Heart left ventricle (tissue), 16 donors: Measurements from ENCODE around the gene RNF167. TPM values are rescaled to one million over a fixed set of nuclear protein-coding genes. Genes with fewer than 3 reads are reported as not detected.

Experiments
- ATAC-seq, 4 donors: fragments of 200-7000 bp; cut with Tn5 transposase; one replicate each; pipeline ENCODE4 v1.9.1; 2020 to 2022; ENCODE audit warnings: moderate library complexity in 4 of 4, mild to moderate bottlenecking in 3 of 4, moderate number of reproducible peaks in 1 of 4
- DNase-seq, 5 donors: peaks; one replicate each; pipeline ENCODE4 v3.0.0-alpha.2; 2020
- H3K27ac ChIP-seq, 12 donors: fragments of 200-600 bp; sonication (generic) in 4 of 12; one replicate each; pipeline versions ENCODE4 v1.5.0 to v1.8.0; 2016 to 2022; ENCODE audit warnings: mild to moderate bottlenecking in 2 of 12
- H3K27me3 ChIP-seq, 9 donors: fragments of 200-600 bp; sonication (generic) in 2 of 9; one replicate each; pipeline versions ENCODE4 v1.5.1 to v1.8.0; 2016 to 2022; ENCODE audit warnings: mild to moderate bottlenecking in 3 of 9
- H3K36me3 ChIP-seq, 9 donors: fragments of 200-600 bp; sonication (generic) in 2 of 9; one replicate each; pipeline versions ENCODE4 v1.5.0 to v1.8.0; 2018 to 2022; ENCODE audit warnings: mild to moderate bottlenecking in 2 of 9
- H3K4me1 ChIP-seq, 12 donors: fragments of 200-600 bp; sonication (generic) in 4 of 12; one replicate each; pipeline versions ENCODE4 v1.5.0 to v1.8.0; 2016 to 2022; ENCODE audit warnings: mild to moderate bottlenecking in 3 of 12
- H3K4me3 ChIP-seq, 12 donors: fragments of 200-600 bp; sonication (generic) in 4 of 12; one replicate each; pipeline versions ENCODE4 v1.5.0 to v1.8.0; 2017 to 2022; ENCODE audit warnings: mild to moderate bottlenecking in 9 of 12, moderate library complexity in 4 of 12
- H3K9me3 ChIP-seq, 12 donors: fragments of 200-600 bp; sonication (generic) in 4 of 12; one replicate each; pipeline versions ENCODE4 v1.5.0 to v1.8.0; 2016 to 2022; ENCODE audit warnings: mild to moderate bottlenecking in 1 of 12
- POLR2A ChIP-seq, 2 donors: fragments of 450-650 bp; IDR thresholded peaks; one replicate each; pipeline ENCODE4 v1.6.1; 2017; ENCODE audit warnings: antibody characterized with exemption in 2 of 2, mild to moderate bottlenecking in 2 of 2, moderate library complexity in 2 of 2
- WGBS, 4 donors: extraction: QIAGEN DNeasy Blood & Tissue Kit in 2 of 4; methylation state at CpG; one replicate each; pipeline versions ENCODE4 v1.1.5 to v1.1.7; 2013 to 2018; 5-methylcytosine and 5-hydroxymethylcytosine counted together
- intact Hi-C, 10 donors: fragments of 100-400 bp; cut with DNase I; formaldehyde crosslinking; loops; one replicate each; pipeline versions ENCODE4 v1.11.1 to v1.14.2; 2022
- polyA plus RNA-seq, 2 donors: library from polyadenylated mRNA; stranded (reverse); fragments of 200-250 nt; gene quantifications; one replicate each; pipeline ENCODE4 v1.2.3, GENCODE V29; 2013
- total RNA-seq, 9 donors: library from RNA; depleted of rRNA in 2 of 9; stranded (reverse); fragments of >200 nt in 2 of 9; fragmentation: NEBNext Ultra II Directional in 3 of 9; extraction: Animal tissue kit (Norgen Biotek cat#: 25700) in 3 of 9; gene quantifications; one replicate each; pipeline versions ENCODE4 v1.1.0 to v1.2.4, GENCODE V29; 2016 to 2023
- TF ChIP-seq, protein P1 (sequence below), 12 donors: fragments of 200-600 bp; sonication (generic) in 4 of 12; IDR thresholded peaks; one replicate each; pipeline versions ENCODE4 v1.5.0 to v1.8.0; 2018 to 2022; ENCODE audit warnings: antibody characterized with exemption in 12 of 12, mild to moderate bottlenecking in 5 of 12
- donor health status: ischemic (EF 13 %, LVEDD 7.1; RV severe dilation, severe dysfunction).
- donor health status: healthy with polysubstance abuse.
- donor health status: DM: no; HTN: yes; CAD: no.
- donor health status: DM: no; HTN: no; CAD: no.
- donor health status: ischemic (EF 25% LVEDD 6.9; RV normal size, moderate dysfunction).
- donor health status: ischemic (EF 25% LVEDD 5.7; RV mildly dilated, moderate dysfunction).
- donor health status: healthy.
- donor health status: DM: yes; HTN: yes; CAD: no.
- donor health status: ischemic (EF 35%, LVEDD 5.7; RV mildly dilated, moderate dysfunction).
- donor health status: nonischemic (EF 11% LVEDD 7.7; RV severe dilation, severe dysfunction).
- donor health status: DM: yes; HTN: yes; CAD: no.
- donor health status: PGD.
- donor health status: ischemic (EF 29% LVEDD 5.4; RV normal size, mild dysfunction).
- donor health status: nonischemic (EF 23%, LVEDD 6.1; RV moderate dilation, normal function).

Gene RNF167
- total and polyA plus RNA-seq, 11 donors = 50.7 to 152 (median 81.2) TPM

DNA sequence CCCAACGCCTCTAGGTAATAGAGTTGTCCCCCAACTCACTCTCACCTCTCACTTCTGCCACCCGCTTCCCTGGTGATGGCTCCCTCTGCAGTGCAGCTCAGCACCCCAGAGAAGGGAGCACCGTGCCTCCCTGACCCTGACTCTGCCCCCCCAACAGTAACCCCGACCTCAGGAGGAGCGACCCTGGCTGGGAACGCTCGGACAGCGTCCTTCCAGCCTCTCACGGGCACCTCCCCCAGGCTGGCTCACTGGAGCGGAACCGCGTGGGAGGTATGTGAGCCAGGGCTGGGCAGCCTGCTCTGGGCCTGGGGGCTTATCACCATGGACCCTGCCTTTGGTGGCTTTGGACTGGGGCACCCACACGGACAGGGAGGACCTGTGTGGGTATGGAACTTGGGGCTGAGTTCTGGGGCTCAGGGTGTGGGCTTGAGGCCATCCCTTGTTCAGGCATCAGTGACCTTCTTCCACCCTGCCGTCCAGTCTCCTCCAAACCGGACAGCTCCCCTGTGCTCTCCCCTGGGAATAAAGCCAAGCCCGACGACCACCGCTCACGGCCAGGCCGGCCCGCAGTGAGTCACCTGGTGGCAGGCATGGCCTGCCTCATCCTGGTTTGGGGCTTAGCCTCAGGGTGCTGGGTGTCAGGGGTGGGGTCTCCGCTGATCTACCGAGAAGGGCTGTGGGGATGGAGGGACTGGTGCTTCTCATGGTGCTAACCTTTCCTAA lies 47.4 kb upstream of the RNF167 start:
- H3K27ac ChIP-seq = no peak overlapping the region
- DNase-seq (peak in 1 of 5 donors; percentile 34), ATAC-seq (no peak)
- H3K27me3 ChIP-seq = no peaks in the 10 kb centered on the region
- intact Hi-C loops = loop anchor here in 2 of 10 donors (5.0 to 10.0 kb wide), 2 partner anchors 185 to 328 kb away; partner anchors contain the start of gene GGT6 (in 1 of the 2)
- H3K4me1 ChIP-seq = no peaks in the 10 kb centered on the region
- no peak overlapping the region for H3K4me3 ChIP-seq
- TF ChIP-seq POLR2A (IDR thresholded peaks at IDR 0.05) = no peak
- TF ChIP-seq, protein P1, sequence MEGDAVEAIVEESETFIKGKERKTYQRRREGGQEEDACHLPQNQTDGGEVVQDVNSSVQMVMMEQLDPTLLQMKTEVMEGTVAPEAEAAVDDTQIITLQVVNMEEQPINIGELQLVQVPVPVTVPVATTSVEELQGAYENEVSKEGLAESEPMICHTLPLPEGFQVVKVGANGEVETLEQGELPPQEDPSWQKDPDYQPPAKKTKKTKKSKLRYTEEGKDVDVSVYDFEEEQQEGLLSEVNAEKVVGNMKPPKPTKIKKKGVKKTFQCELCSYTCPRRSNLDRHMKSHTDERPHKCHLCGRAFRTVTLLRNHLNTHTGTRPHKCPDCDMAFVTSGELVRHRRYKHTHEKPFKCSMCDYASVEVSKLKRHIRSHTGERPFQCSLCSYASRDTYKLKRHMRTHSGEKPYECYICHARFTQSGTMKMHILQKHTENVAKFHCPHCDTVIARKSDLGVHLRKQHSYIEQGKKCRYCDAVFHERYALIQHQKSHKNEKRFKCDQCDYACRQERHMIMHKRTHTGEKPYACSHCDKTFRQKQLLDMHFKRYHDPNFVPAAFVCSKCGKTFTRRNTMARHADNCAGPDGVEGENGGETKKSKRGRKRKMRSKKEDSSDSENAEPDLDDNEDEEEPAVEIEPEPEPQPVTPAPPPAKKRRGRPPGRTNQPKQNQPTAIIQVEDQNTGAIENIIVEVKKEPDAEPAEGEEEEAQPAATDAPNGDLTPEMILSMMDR (IDR thresholded peaks at IDR 0.05) = no peak
- peaks cover 4 to 95% (median 92%) of the 10 kb centered on the region in 9 donors for H3K36me3 ChIP-seq
- WGBS, 4 donors = 86 to 95% (median 87%) methylated on average over 11 to 23 of the region's 23 CpGs
- no peaks in the 10 kb centered on the region for H3K9me3 ChIP-seq

DNA sequence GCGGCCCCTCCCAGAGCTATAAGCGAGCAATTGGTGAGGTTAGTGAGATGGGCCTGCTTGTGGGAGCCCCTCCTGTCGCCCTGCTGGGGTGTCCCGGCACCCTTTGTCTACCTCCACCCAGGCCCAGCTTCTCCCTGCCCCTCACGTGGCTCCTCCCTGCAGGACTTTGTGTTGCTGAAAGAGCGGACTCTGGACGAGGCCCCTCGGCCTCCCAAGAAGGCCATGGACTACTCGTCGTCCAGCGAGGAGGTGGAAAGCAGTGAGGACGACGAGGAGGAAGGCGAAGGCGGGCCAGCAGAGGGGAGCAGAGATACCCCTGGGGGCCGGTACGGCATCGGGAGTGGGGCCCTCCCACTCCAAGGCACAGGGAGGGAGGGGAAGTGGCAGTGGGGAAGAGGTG lies 46.8 kb upstream of the RNF167 start:
- Histone ChIP-seq H3K9me3 (no peaks in the 10 kb centered on the region), H3K36me3 (peaks cover 4 to 89% (median 86%) of the 10 kb centered on the region in 9 donors), H3K4me3 (no peak overlapping the region), H3K27ac (no peak overlapping the region), H3K4me1 (peaks cover 0 to 1% (median 0%) of the 10 kb centered on the region in 12 donors), H3K27me3 (no peaks in the 10 kb centered on the region)
- DNase-seq = peak in 1 of 5 donors; percentile 43
- intact Hi-C loops = loop anchor here in 2 of 10 donors (5.0 to 10.0 kb wide), 2 partner anchors 186 to 328 kb away; partner anchors contain the start of gene GGT6 (in 1 of the 2)
- WGBS, 4 donors = 88 to 93% (median 89%) methylated on average over 18 of the region's 18 CpGs
- no peak for ATAC-seq
- TF ChIP-seq POLR2A (IDR thresholded peaks at IDR 0.05) = no peak
- TF ChIP-seq, protein P1 (IDR thresholded peaks at IDR 0.05) = no peak

DNA sequence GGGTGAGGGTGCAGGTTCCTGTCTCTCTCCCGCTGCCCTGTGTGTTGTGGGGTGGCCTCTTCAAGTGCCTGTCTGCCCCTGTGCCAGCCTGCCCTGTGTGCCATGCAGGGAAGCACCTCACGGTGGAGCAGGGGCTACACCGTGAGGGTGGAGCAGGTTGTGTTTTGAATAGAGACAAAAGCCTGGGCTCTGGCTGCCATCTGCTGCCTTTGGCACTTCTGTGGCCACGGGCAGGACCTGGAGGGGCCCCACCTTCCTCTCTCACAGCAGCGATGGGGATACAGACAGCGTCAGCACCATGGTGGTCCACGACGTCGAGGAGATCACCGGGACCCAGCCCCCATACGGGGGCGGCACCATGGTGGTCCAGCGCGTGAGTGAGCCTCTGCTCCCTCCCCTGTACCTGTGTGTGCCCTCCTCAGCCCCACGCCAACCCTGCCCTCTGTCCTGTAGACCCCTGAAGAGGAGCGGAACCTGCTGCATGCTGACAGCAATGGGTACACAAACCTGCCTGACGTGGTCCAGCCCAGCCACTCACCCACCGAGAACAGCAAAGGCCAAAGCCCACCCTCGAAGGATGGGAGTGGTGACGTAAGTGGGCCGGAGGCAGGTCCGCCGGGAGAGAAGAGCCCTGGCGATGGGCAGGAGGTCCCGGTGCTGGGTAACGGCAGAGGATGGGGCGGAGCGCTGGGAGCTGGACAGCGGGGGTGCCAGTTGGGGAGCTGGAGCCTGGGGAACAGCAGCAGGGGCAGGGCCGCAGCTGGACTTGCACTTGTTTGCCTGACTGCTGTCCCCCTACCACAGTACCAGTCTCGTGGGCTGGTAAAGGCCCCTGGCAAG lies 46.1 kb upstream of the RNF167 start:
- peaks cover 0 to 8% (median 4%) of the 10 kb centered on the region in 12 donors for H3K4me1 ChIP-seq
- intact Hi-C loops = loop anchor here in 2 of 10 donors (5.0 to 10.0 kb wide), 2 partner anchors 187 to 329 kb away; partner anchors contain the start of gene GGT6 (in 1 of the 2)
- H3K9me3 ChIP-seq = no peaks in the 10 kb centered on the region
- DNase-seq = peak in 1 of 5 donors; percentile 48
- 89 to 92% (median 90%) methylated on average over 20 to 31 of the region's 31 CpGs for WGBS, 4 donors
- H3K27ac ChIP-seq = no peak overlapping the region
- no peak for TF ChIP-seq POLR2A (IDR thresholded peaks at IDR 0.05)
- TF ChIP-seq, protein P1 (IDR thresholded peaks at IDR 0.05) = no peak
- peaks cover 4 to 84% (median 81%) of the 10 kb centered on the region in 9 donors for H3K36me3 ChIP-seq
- H3K4me3 ChIP-seq = no peak overlapping the region
- ATAC-seq = no peak
- H3K27me3 ChIP-seq = peaks cover 0 to 7% (median under 1%) of the 10 kb centered on the region in 9 donors
